NCI-H2196 treated with DMSO at 0.1 percent for 48 hours (cell line): ENCODE data around the gene AQP7.
"Not testable (repeated sequence)": the region's sequence is repeated elsewhere in the genome, so short reads cannot be mapped to it uniquely, and the experiment has no call there.

Experiments used
- DNase-seq: peaks from one replicate; lab custom pipeline; 2025; ENCODE audit not compliant: unreplicated experiment; lab: John Stamatoyannopoulos, UW

The AQP7 gene

GRCh38 chr9:33402371-33402770, at the start of gene AQP7:
TSS of gene AQP7 (minus strand) at chr9:33402568. CDS start at chr9:33401262, 1,306 bp downstream.
- DNase-seq = not testable (repeated sequence)

- DNase-seq = no peak
These were observed 48.3 kb upstream of the AQP7 start for GRCh38 chr9:33450621-33451146.

- no peak for DNase-seq
These were observed 47.3 kb upstream of the AQP7 start for GRCh38 chr9:33449715-33450114.

GRCh38 chr9:33447799-33448553, 45.6 kb upstream of the AQP7 start:
- no peak for DNase-seq

- DNase-seq = no peak
These were observed 44.8 kb upstream of the AQP7 start, which contains the start of gene AQP3 for GRCh38 chr9:33446946-33447798. TSS of gene AQP3 (minus strand) at chr9:33447593. CDS start at chr9:33447530, 63 bp downstream.

- no peak for DNase-seq
These were observed 44.0 kb upstream of the AQP7 start for GRCh38 chr9:33446240-33446945.

GRCh38 chr9:33445389-33446239, 43.2 kb upstream of the AQP7 start:
- no peak for DNase-seq

- DNase-seq = no peak
These were observed 41.2 kb upstream of the AQP7 start for GRCh38 chr9:33443464-33444154.

GRCh38 chr9:33443047-33443446, 40.7 kb upstream of the AQP7 start:
- no peak for DNase-seq

- no peak for DNase-seq
These were observed 39.8 kb upstream of the AQP7 start for GRCh38 chr9:33442125-33442524.

GRCh38 chr9:33440609-33441008, 38.2 kb upstream of the AQP7 start:
- DNase-seq = no peak

GRCh38 chr9:33440204-33440603, 37.8 kb upstream of the AQP7 start:
- no peak for DNase-seq

GRCh38 chr9:33439731-33440130, 37.4 kb upstream of the AQP7 start:
- DNase-seq = no peak

- no peak for DNase-seq
These were observed 36.7 kb upstream of the AQP7 start for GRCh38 chr9:33438926-33439680.

- no peak for DNase-seq
These were observed 35.5 kb upstream of the AQP7 start for GRCh38 chr9:33437898-33438297.

- DNase-seq = no peak
These were observed 34.8 kb upstream of the AQP7 start for GRCh38 chr9:33437205-33437604.

- DNase-seq = no peak
These were observed 34.1 kb upstream of the AQP7 start for GRCh38 chr9:33436445-33436844.

GRCh38 chr9:33435821-33436277, 33.5 kb upstream of the AQP7 start:
- DNase-seq = no peak
